Astrocyte (in vitro differentiated cells and primary cell): ENCODE results near the gene DNALI1. TPM values are rescaled to one million over a fixed set of nuclear protein-coding genes. Genes with fewer than 3 reads are reported as not detected.

Source experiments
- DNase-seq: peaks from one replicate; pipeline ENCODE4 v3.0.0-alpha.2; 2010; ENCODE audit warnings: low read depth
- FAIRE-seq: peaks from 2 replicates; lab custom pipeline; 2011; peaks lifted over from hg19 to GRCh38; lab: Jason Lieb, UNC
- H2AFZ ChIP-seq: 2 replicates; pipeline ENCODE4 v1.6.0; 2012; ENCODE audit warnings: low read depth, low read length, inconsistent platforms
- H3K27ac ChIP-seq: 2 replicates; pipeline ENCODE4 v1.5.1; 2011; ENCODE audit warnings: low read depth, low read length, inconsistent platforms
- H3K27me3 ChIP-seq: 2 replicates; pipeline ENCODE4 v1.6.0; 2011; ENCODE audit warnings: low read length, inconsistent platforms; ENCODE audit not compliant: insufficient read depth
- H3K36me3 ChIP-seq: 2 replicates; pipeline ENCODE4 v1.5.1; 2011; ENCODE audit warnings: low read length, inconsistent platforms; ENCODE audit not compliant: insufficient read depth
- H3K4me1 ChIP-seq: 2 replicates; pipeline ENCODE4 v1.5.1; 2011; ENCODE audit warnings: low read length, inconsistent platforms; ENCODE audit not compliant: insufficient read depth
- H3K4me2 ChIP-seq: 2 replicates; pipeline ENCODE4 v1.6.0; 2012; ENCODE audit warnings: low read length, inconsistent platforms
- H3K4me3 ChIP-seq: 2 replicates; pipeline ENCODE4 v1.5.1; 2011; ENCODE audit warnings: low read depth, mild to moderate bottlenecking, low read length, inconsistent platforms; ENCODE audit not compliant: insufficient read depth
- H3K79me2 ChIP-seq: 2 replicates; pipeline ENCODE4 v1.6.0; 2012; ENCODE audit warnings: mild to moderate bottlenecking, low read length, inconsistent platforms; ENCODE audit not compliant: insufficient read depth
- H3K9ac ChIP-seq: 2 replicates; pipeline ENCODE4 v1.6.0; 2012; ENCODE audit warnings: mild to moderate bottlenecking, low read length, inconsistent platforms
- H3K9me3 ChIP-seq: 2 replicates; pipeline ENCODE4 v1.5.1; 2012; ENCODE audit warnings: low read depth, mild to moderate bottlenecking, low read length, inconsistent platforms; ENCODE audit not compliant: insufficient read depth
- H4K20me1 ChIP-seq: 2 replicates; pipeline ENCODE4 v1.6.0; 2012; ENCODE audit warnings: low read length, inconsistent platforms; ENCODE audit not compliant: insufficient read depth
- H3K27ac Mint-ChIP-seq: one replicate; pipeline ENCODE4 v1.8.0; 2021; ENCODE audit warnings: mild to moderate bottlenecking, mixed read lengths; ENCODE audit not compliant: unreplicated experiment
- H3K27me3 Mint-ChIP-seq: one replicate; pipeline ENCODE4 v1.8.0; 2021; ENCODE audit warnings: low read depth, mixed read lengths; ENCODE audit not compliant: unreplicated experiment
- H3K36me3 Mint-ChIP-seq: one replicate; pipeline ENCODE4 v1.8.0; 2021; ENCODE audit warnings: low read depth, mixed read lengths; ENCODE audit not compliant: unreplicated experiment
- H3K4me1 Mint-ChIP-seq: one replicate; pipeline ENCODE4 v1.8.0; 2021; ENCODE audit warnings: low read depth, mixed read lengths; ENCODE audit not compliant: unreplicated experiment
- H3K4me3 Mint-ChIP-seq: one replicate; pipeline ENCODE4 v1.8.0; 2021; ENCODE audit warnings: mild to moderate bottlenecking, moderate library complexity, mixed read lengths; ENCODE audit not compliant: unreplicated experiment
- H3K9me3 Mint-ChIP-seq: one replicate; pipeline ENCODE4 v1.8.0; 2021; ENCODE audit warnings: mild to moderate bottlenecking, mixed read lengths; ENCODE audit not compliant: unreplicated experiment
- CTCF ChIP-seq: IDR thresholded peaks from 2 replicates; pipeline ENCODE4 v1.5.1; 2011; ENCODE audit warnings: low read depth, mild to moderate bottlenecking, inconsistent platforms, low read length, moderate library complexity; ENCODE audit not compliant: insufficient read depth
- EZH2 ChIP-seq: IDR thresholded peaks from 2 replicates; pipeline ENCODE4 v1.6.1; 2012; ENCODE audit warnings: mild to moderate bottlenecking, low read length, inconsistent platforms; ENCODE audit not compliant: insufficient read depth
- total RNA-seq: library from RNA; stranded (reverse); gene quantifications from 2 replicates; pipeline ENCODE4 v1.2.1, GENCODE V29; 2021

Gene DNALI1
- total RNA-seq, 1 donor from 2014 or later = 9.6 TPM

GRCh38 chr1:37540036-37540785 is 16.5 kb upstream of the DNALI1 start:
- H3K79me2 ChIP-seq = peaks cover 20% of the 10 kb centered on the region
- H3K27ac ChIP-seq = no peak overlapping the region
- no peaks in the 10 kb centered on the region for H3K27me3 Mint-ChIP-seq
- H3K27ac Mint-ChIP-seq = no peak overlapping the region
- peaks cover 22% of the 10 kb centered on the region for H3K36me3 Mint-ChIP-seq
- H3K4me3 ChIP-seq = no peak overlapping the region
- no peak overlapping the region for H3K4me2 ChIP-seq
- H3K9me3 ChIP-seq = no peaks in the 10 kb centered on the region
- no peak overlapping the region for H3K9ac ChIP-seq
- peaks cover 49% of the 10 kb centered on the region for H3K36me3 ChIP-seq
- H3K9me3 Mint-ChIP-seq = no peaks in the 10 kb centered on the region
- H4K20me1 ChIP-seq = peaks cover 19% of the 10 kb centered on the region
- no peak overlapping the region for H3K4me3 Mint-ChIP-seq
- DNase-seq = no peak
- H2AFZ ChIP-seq = no peak overlapping the region
- peaks cover 8% of the 10 kb centered on the region for H3K4me1 ChIP-seq
- no peak for TF ChIP-seq EZH2
- no peak for TF ChIP-seq CTCF
- no peaks in the 10 kb centered on the region for H3K4me1 Mint-ChIP-seq
- no peaks in the 10 kb centered on the region for H3K27me3 ChIP-seq
- no peak for FAIRE-seq

- peaks cover 4% of the 10 kb centered on the region for H3K4me1 Mint-ChIP-seq
- Histone ChIP-seq H3K79me2 (peaks cover 29% of the 10 kb centered on the region), H3K4me1 (no peaks in the 10 kb centered on the region), H3K36me3 (peaks cover 26% of the 10 kb centered on the region), H3K9me3 (no peaks in the 10 kb centered on the region), H3K4me2 (no peak overlapping the region), H3K27me3 (no peaks in the 10 kb centered on the region), H3K4me3 (no peak overlapping the region), H3K27ac (no peak overlapping the region), H3K9ac (no peak overlapping the region), H4K20me1 (peaks cover 7% of the 10 kb centered on the region), H2AFZ (no peak overlapping the region)
- TF ChIP-seq CTCF (no peak), EZH2 (no peak)
- H3K36me3 Mint-ChIP-seq = peaks cover 16% of the 10 kb centered on the region
- no peak for FAIRE-seq
- H3K27ac Mint-ChIP-seq = no peak overlapping the region
- H3K27me3 Mint-ChIP-seq = no peaks in the 10 kb centered on the region
- H3K4me3 Mint-ChIP-seq = no peak overlapping the region
- H3K9me3 Mint-ChIP-seq = no peaks in the 10 kb centered on the region
- DNase-seq = no peak
Observed at GRCh38 chr1:37544530-37544929, 12.2 kb upstream of the DNALI1 start.

GRCh38 chr1:37545019-37545418 is 11.7 kb upstream of the DNALI1 start:
- Histone ChIP-seq H3K9ac (no peak overlapping the region), H3K27ac (no peak overlapping the region), H4K20me1 (peaks cover 10% of the 10 kb centered on the region), H3K36me3 (peaks cover 25% of the 10 kb centered on the region), H3K4me3 (no peak overlapping the region), H3K4me1 (peaks cover 3% of the 10 kb centered on the region), H3K9me3 (no peaks in the 10 kb centered on the region), H3K27me3 (no peaks in the 10 kb centered on the region), H3K4me2 (no peak overlapping the region), H2AFZ (no peak overlapping the region), H3K79me2 (peaks cover 31% of the 10 kb centered on the region)
- Mint-ChIP-seq H3K4me1 (peaks cover 8% of the 10 kb centered on the region), H3K4me3 (no peak overlapping the region), H3K9me3 (no peaks in the 10 kb centered on the region), H3K36me3 (peaks cover 14% of the 10 kb centered on the region), H3K27ac (no peak overlapping the region), H3K27me3 (no peaks in the 10 kb centered on the region)
- DNase-seq (no peak), FAIRE-seq (no peak)
- TF ChIP-seq CTCF = no peak
- no peak for TF ChIP-seq EZH2
